Liver (tissue), 9 donors: ENCODE data around the gene PKNOX1. TPM values are rescaled to one million over a fixed set of nuclear protein-coding genes. Genes with fewer than 3 reads are reported as not detected.
"Not testable (repeated sequence)": the region's sequence is repeated elsewhere in the genome, so short reads cannot be mapped to it uniquely, and the experiment has no call there.

ENCODE experiments used
- DNase-seq: peaks from one replicate; pipeline ENCODE4 v3.0.0-alpha.2; 2017; ENCODE audit warnings: low spot score
- H3K27ac ChIP-seq, 2 donors: one replicate each; pipeline ENCODE4 v1.7.0; 2013; ENCODE audit warnings: inconsistent platforms in 2 of 2, low read length in 2 of 2, control low read depth in 1 of 2, low read depth in 1 of 2, mild to moderate bottlenecking in 1 of 2
- H3K27me3 ChIP-seq, 4 donors: one replicate each; pipeline versions ENCODE4 v1.6.1 to v1.7.0; 2013; ENCODE audit warnings: low read length in 3 of 4, inconsistent platforms in 1 of 4, mild to moderate bottlenecking in 1 of 4, moderate library complexity in 1 of 4; ENCODE audit not compliant: control insufficient read depth in 4 of 4, insufficient read depth in 4 of 4
- H3K36me3 ChIP-seq, 4 donors: one replicate each; pipeline versions ENCODE4 v1.6.1 to v1.7.0; 2013; ENCODE audit warnings: low read length in 3 of 4, mild to moderate bottlenecking in 3 of 4, low read depth in 1 of 4, moderate library complexity in 1 of 4; ENCODE audit not compliant: control insufficient read depth in 4 of 4, insufficient read depth in 3 of 4
- H3K4me1 ChIP-seq, 4 donors: one replicate each; pipeline versions ENCODE4 v1.6.1 to v1.7.0; 2013; ENCODE audit warnings: low read length in 3 of 4, mild to moderate bottlenecking in 3 of 4, moderate library complexity in 1 of 4; ENCODE audit not compliant: control insufficient read depth in 4 of 4, insufficient read depth in 4 of 4
- H3K4me3 ChIP-seq, 3 donors: one replicate each; pipeline versions ENCODE4 v1.6.1 to v1.7.0; 2013; ENCODE audit warnings: low read length in 3 of 3, control low read depth in 1 of 3, low read depth in 1 of 3, mild to moderate bottlenecking in 1 of 3
- H3K9ac ChIP-seq, 2 donors: one replicate each; pipeline ENCODE4 v1.7.0; 2013; ENCODE audit warnings: low read length in 2 of 2, mild to moderate bottlenecking in 2 of 2, moderate library complexity in 2 of 2, control low read depth in 1 of 2, low read depth in 1 of 2
- H3K9me3 ChIP-seq, 4 donors: one replicate each; pipeline versions ENCODE4 v1.6.1 to v1.7.0; 2013; ENCODE audit warnings: low read length in 3 of 4; ENCODE audit not compliant: control insufficient read depth in 4 of 4
- ATF3 ChIP-seq: IDR thresholded peaks from 2 replicates; pipeline ENCODE4 v1.6.1; 2016; ENCODE audit warnings: antibody characterized with exemption
- CTCF ChIP-seq: fragments of 150-350 bp; IDR thresholded peaks from 2 replicates; pipeline ENCODE4 v1.5.1; 2017; ENCODE audit warnings: improper control_type of control experiment, low read depth, low read length; ENCODE audit not compliant: missing input control
- FOXA1 ChIP-seq: IDR thresholded peaks from 2 replicates; pipeline ENCODE4 v1.6.1; 2016; ENCODE audit warnings: antibody characterized with exemption
- FOXA2 ChIP-seq: IDR thresholded peaks from 2 replicates; pipeline ENCODE4 v1.6.1; 2016; ENCODE audit warnings: antibody characterized with exemption
- GABPA ChIP-seq, 2 donors: IDR thresholded peaks in 1 of 2; conservative IDR thresholded peaks in 1 of 2; 2 replicates each; pipeline ENCODE4 v1.6.1; 2016; ENCODE audit warnings: antibody characterized with exemption in 2 of 2, mild to moderate bottlenecking in 1 of 2, moderate library complexity in 1 of 2
- HNF4A ChIP-seq, 2 donors: conservative IDR thresholded peaks; 2 replicates each; pipeline ENCODE4 v1.6.1; 2016; ENCODE audit warnings: antibody characterized with exemption in 2 of 2, mild to moderate bottlenecking in 2 of 2
- HNF4G ChIP-seq: IDR thresholded peaks from 2 replicates; pipeline ENCODE4 v1.6.1; 2016; ENCODE audit warnings: antibody characterized with exemption
- JUND ChIP-seq, 2 donors: IDR thresholded peaks; 2 replicates each; pipeline ENCODE4 v1.6.1; 2016; ENCODE audit warnings: antibody characterized with exemption in 2 of 2
- MAX ChIP-seq: IDR thresholded peaks from 2 replicates; pipeline ENCODE4 v1.6.1; 2016; ENCODE audit warnings: antibody characterized with exemption
- NR2F2 ChIP-seq: IDR thresholded peaks from 2 replicates; pipeline ENCODE4 v1.6.1; 2016; ENCODE audit warnings: antibody characterized with exemption
- RAD21 ChIP-seq, 2 donors: IDR thresholded peaks; 2 replicates each; pipeline ENCODE4 v1.6.1; 2016; ENCODE audit warnings: antibody characterized with exemption in 2 of 2, mild to moderate bottlenecking in 2 of 2
- REST ChIP-seq: IDR thresholded peaks from 2 replicates; pipeline ENCODE4 v1.6.1; 2016; ENCODE audit warnings: antibody characterized with exemption, mild to moderate bottlenecking
- RXRA ChIP-seq, 2 donors: IDR thresholded peaks; 2 replicates each; pipeline ENCODE4 v1.6.1; 2017 to 2018; ENCODE audit warnings: antibody characterized with exemption in 2 of 2, mild to moderate bottlenecking in 1 of 2
- SP1 ChIP-seq: IDR thresholded peaks from 2 replicates; pipeline ENCODE4 v1.6.1; 2018; ENCODE audit warnings: antibody characterized with exemption, mild to moderate bottlenecking
- YY1 ChIP-seq: IDR thresholded peaks from 2 replicates; pipeline ENCODE4 v1.6.1; 2016; ENCODE audit warnings: antibody characterized with exemption, mild to moderate bottlenecking
- ZBTB33 ChIP-seq: IDR thresholded peaks from 2 replicates; pipeline ENCODE4 v1.6.1; 2016; ENCODE audit warnings: antibody characterized with exemption
- WGBS: extraction: QIAGEN DNeasy Blood & Tissue Kit; methylation state at CpG from one replicate; pipeline ENCODE4 v1.1.7; 2013; 5-methylcytosine and 5-hydroxymethylcytosine counted together
- polyA plus RNA-seq, 2 donors: library from polyadenylated mRNA; stranded (reverse) in 1 of 2; unstranded in 1 of 2; fragments of 200-250 nt in 1 of 2; fragments of >200 nt in 1 of 2; fragmentation: Nextera tagmentation in 1 of 2; extraction: Ambion mirVana in 1 of 2; gene quantifications; one replicate each; pipeline versions ENCODE4 v1.2.1 to v1.2.3, GENCODE V29; 2013 to 2015
- total RNA-seq, 2 donors: library from RNA; depleted of rRNA; stranded (reverse); fragments of >200 nt; gene quantifications; one replicate each; pipeline ENCODE4 v1.2.3, GENCODE V29; 2014
- donor health status: healthy.
- donor health status: healthy.
- donor health status: healthy.
- donor health status: healthy.
- donor health status: healthy.

The PKNOX1 gene
- total and polyA plus RNA-seq, 4 donors = 2.8 to 10.3 (median 8.0) TPM

- H3K9ac ChIP-seq = no peak overlapping the region
- 92% methylated on average over 8 of the region's 8 CpGs for WGBS
- H3K27ac ChIP-seq = no peak overlapping the region
Measured at GRCh38 chr21:42997053-42997452, 22.7 kb downstream of the PKNOX1 start.

GRCh38 chr21:42997983-42998382, 23.6 kb downstream of the PKNOX1 start:
- not testable (repeated sequence) for H3K27ac ChIP-seq, H3K9ac ChIP-seq, DNase-seq, H3K9me3 ChIP-seq, H3K4me3 ChIP-seq, H3K27me3 ChIP-seq, H3K4me1 ChIP-seq, H3K36me3 ChIP-seq
- WGBS = 100% methylated on average over 1 of the region's 1 CpG

More at GRCh38 chr21:42997053-42997452, 22.7 kb downstream of the PKNOX1 start:
- TF ChIP-seq YY1 (no peak), ZBTB33 (no peak), ATF3 (no peak), REST (no peak), HNF4G (no peak), CTCF (no peak), SP1 (no peak), JUND (IDR thresholded peaks at IDR 0.05) (no peak), RXRA (IDR thresholded peaks at IDR 0.05) (no peak), MAX (no peak), GABPA (IDR thresholded peaks at IDR 0.05 in 1 of 2, conservative IDR thresholded peaks at IDR 0.05 in 1 of 2) (no peak), NR2F2 (no peak), FOXA2 (no peak), RAD21 (IDR thresholded peaks at IDR 0.05) (no peak), HNF4A (conservative IDR thresholded peaks at IDR 0.05) (no peak), FOXA1 (no peak)
- no peaks in the 10 kb centered on the region for H3K27me3 ChIP-seq
- H3K4me1 ChIP-seq = no peaks in the 10 kb centered on the region
- H3K9me3 ChIP-seq = no peaks in the 10 kb centered on the region
- no peak overlapping the region for H3K4me3 ChIP-seq
- no peak for DNase-seq
- H3K36me3 ChIP-seq = no peaks in the 10 kb centered on the region

GRCh38 chr21:42999152-42999551, 24.8 kb downstream of the PKNOX1 start:
- not testable (repeated sequence) for H3K9me3 ChIP-seq

GRCh38 chr21:43000041-43000440, 25.7 kb downstream of the PKNOX1 start:
- H3K9me3 ChIP-seq, H3K36me3 ChIP-seq: not testable (repeated sequence)
- 100% methylated on average over 2 of the region's 2 CpGs for WGBS

More at GRCh38 chr21:42999152-42999551, 24.8 kb downstream of the PKNOX1 start:
- H3K27ac ChIP-seq, H3K36me3 ChIP-seq, H3K4me3 ChIP-seq, H3K4me1 ChIP-seq, H3K27me3 ChIP-seq, DNase-seq, H3K9ac ChIP-seq: not testable (repeated sequence)
- WGBS = 98% methylated on average over 2 of the region's 2 CpGs

More at GRCh38 chr21:43000041-43000440, 25.7 kb downstream of the PKNOX1 start:
- H3K4me3 ChIP-seq, H3K9ac ChIP-seq, H3K27me3 ChIP-seq, DNase-seq, H3K4me1 ChIP-seq, H3K27ac ChIP-seq: not testable (repeated sequence)
